Mucosa of stomach (tissue), 1 donor: ENCODE measurements around the gene DTX3.
"Not testable (repeated sequence)": the region's sequence is repeated elsewhere in the genome, so short reads cannot be mapped to it uniquely, and the experiment has no call there.

Experiments
- H3K27me3 ChIP-seq: one replicate; pipeline ENCODE4 v1.7.0; 2013; ENCODE audit warnings: mild to moderate bottlenecking, low read length; ENCODE audit not compliant: control insufficient read depth, insufficient read depth
- H3K36me3 ChIP-seq: one replicate; pipeline ENCODE4 v1.7.0; 2013; ENCODE audit warnings: low read length; ENCODE audit not compliant: control insufficient read depth, insufficient read depth
- H3K4me1 ChIP-seq: one replicate; pipeline ENCODE4 v1.7.0; 2013; ENCODE audit warnings: mild to moderate bottlenecking, low read length; ENCODE audit not compliant: control insufficient read depth, insufficient read depth
- H3K4me3 ChIP-seq: one replicate; pipeline ENCODE4 v1.7.0; 2013; ENCODE audit warnings: low read length
- H3K9ac ChIP-seq: one replicate; pipeline ENCODE4 v1.7.0; 2013; ENCODE audit warnings: mild to moderate bottlenecking, low read length, moderate library complexity
- H3K9me3 ChIP-seq: one replicate; pipeline ENCODE4 v1.7.0; 2013; ENCODE audit warnings: mild to moderate bottlenecking, low read length, moderate library complexity; ENCODE audit not compliant: control insufficient read depth
- donor health status: Pancreatic carcinoma.

DTX3 gene

DNA sequence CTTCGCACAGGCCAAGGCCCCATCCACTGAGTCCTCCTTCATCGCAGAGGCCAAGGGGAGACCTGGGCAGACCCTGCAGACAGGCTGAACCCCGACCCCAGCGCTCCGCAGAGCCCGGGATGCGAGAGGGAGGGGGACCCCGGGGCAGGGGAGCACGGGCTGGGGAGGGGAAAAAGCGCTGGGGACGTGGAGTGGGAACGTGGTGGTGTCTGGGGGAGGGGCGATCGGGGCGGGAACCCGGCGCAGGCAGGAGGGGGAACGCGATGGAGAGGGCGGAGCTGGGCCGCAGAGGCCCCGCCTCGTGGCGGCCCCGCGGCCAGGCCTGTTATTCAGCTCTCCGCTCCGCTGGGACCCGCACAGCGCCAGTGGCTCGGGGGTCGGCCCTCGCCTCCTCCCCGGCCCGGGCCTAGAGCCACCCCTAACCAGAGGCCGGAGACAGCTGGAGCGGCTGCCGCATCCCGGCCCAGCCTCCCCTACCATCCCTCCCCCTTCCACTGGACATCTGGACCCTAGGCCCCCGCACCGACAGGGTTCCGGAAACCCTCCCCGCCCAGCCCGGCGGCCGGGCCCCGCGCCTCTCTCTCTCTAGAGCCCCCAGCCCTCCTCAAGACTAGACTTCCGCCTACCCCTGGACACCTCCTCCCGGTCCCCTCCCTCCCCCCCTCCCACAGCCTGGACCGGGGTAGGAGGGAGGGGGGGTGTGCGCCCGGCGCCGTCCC lies 6.6 kb downstream of the DTX3 start, which contains the start of gene ARHGEF25:
ARHGEF25 (plus strand) TSS at position 328 of the 719 bp plus-strand sequence. CDS start 460 bp downstream, outside the sequence.
- H3K27me3 ChIP-seq = peaks cover 55% of the 10 kb centered on the region
- no peaks in the 10 kb centered on the region for H3K9me3 ChIP-seq
- H3K4me3 ChIP-seq = peak within 1 kb of the TSS; percentile 12
- no peaks in the 10 kb centered on the region for H3K36me3 ChIP-seq
- peak within 1 kb of the TSS; percentile 65 for H3K9ac ChIP-seq
- peaks cover 12% of the 10 kb centered on the region for H3K4me1 ChIP-seq

DNA sequence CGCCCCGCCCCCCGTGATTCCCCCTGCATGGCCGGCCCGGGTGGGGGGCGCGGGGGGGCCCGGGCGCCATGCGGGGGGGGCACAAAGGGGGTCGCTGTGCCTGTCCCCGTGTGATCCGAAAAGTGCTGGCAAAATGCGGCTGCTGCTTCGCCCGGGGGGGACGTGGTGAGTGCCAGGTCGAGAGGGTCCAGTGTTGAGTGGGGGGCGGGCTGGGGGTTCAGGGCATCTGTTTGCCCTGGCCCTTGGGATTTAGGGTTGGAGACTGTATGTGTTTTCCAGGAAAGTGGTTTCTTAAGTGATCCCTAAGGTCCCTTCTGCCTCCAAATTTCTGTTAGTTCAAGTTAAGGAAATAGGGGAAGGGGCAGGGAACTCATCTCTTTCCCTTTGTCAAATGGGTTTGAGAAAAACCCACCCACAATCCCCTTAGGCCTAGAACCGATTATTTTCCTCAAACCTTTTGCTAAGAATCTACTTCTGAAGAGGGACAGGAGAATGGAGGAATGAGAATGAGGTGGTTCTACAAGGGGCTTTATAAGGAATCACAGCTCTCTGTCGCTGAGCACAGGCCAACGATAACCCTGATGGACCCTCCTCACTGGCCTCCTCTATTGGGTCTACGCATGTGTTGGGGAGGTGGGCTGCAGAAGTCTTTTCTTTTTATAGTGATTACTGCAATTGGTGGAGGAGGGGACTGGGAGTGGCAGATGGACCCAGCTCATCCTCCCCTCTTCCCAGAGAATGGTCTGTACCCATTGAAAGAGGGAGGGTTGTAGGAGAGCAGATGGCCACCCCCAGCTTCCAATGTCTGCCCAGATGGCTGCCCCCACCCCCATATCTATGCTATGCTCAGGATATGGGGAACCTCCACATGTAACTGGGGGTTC lies 7.4 kb downstream of the DTX3 start:
- Histone ChIP-seq H3K4me1 (peaks cover 12% of the 10 kb centered on the region), H3K9ac (peak overlapping the region; percentile 15), H3K27me3 (peaks cover 61% of the 10 kb centered on the region)

DNA sequence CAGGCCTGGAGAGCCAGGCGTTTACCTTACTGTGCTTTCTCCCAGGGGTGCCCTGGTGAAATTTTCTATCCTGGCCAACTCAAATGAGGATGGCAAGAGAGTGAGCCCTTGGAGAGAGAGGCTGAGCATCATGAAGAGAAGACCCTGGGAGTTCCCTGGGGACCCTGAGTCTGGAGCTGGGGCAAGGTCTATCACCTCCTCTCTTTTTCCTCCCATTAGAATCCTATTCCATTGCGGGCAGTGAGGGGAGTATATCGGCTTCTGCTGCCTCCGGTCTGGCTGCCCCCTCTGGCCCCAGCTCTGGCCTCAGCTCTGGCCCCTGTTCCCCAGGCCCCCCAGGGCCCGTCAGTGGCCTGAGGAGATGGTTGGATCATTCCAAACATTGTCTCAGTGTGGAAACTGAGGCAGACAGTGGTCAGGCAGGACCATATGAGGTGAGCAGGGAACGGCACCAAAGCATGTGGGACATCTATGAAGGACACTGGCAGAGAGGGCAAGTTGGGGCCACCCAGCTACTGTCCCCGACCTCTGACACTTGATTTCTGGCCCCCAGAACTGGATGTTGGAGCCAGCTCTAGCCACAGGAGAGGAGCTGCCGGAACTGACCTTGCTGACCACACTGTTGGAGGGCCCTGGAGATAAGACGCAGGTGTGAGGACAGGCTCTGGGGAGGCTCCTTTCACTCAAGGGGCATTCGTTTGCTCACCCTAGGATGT lies 8.2 kb downstream of the DTX3 start:
- Histone ChIP-seq H3K36me3 (no peaks in the 10 kb centered on the region), H3K9ac (no peak overlapping the region), H3K4me3 (no peak overlapping the region), H3K27me3 (peaks cover 68% of the 10 kb centered on the region), H3K9me3 (no peaks in the 10 kb centered on the region), H3K4me1 (peaks cover 12% of the 10 kb centered on the region)

More for the DNA sequence above, 7.4 kb downstream of the DTX3 start:
- Histone ChIP-seq H3K9me3 (no peaks in the 10 kb centered on the region), H3K36me3 (no peaks in the 10 kb centered on the region), H3K4me3 (no peak overlapping the region)

DNA sequence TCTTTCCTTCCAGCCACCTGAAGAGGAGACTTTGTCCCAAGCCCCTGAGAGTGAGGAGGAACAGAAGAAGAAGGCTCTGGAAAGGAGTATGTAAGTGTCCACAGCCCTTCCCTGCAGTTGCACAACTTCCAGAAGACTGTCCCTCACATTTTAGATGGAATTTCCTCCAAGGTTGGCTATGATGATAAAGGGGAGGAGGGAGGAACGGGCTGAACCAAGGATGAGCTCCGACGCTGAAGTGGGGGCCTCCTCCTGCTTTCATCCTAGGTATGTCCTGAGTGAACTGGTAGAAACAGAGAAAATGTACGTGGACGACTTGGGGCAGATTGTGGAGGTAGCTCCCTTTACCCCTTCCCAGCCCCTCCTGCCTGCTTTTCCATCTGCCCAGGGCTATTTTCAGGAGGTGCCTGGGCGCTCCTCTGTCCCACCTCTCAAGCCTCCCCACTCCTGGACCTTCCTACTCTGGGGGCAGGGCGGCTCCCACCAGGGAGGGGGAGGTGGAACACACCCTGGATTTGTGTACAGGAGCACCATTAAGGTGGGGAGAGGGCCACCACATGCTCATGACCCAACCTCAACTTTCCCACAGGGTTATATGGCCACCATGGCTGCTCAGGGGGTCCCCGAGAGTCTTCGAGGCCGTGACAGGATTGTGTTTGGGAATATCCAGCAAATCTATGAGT lies 8.9 kb downstream of the DTX3 start:
- H3K9me3 ChIP-seq = no peaks in the 10 kb centered on the region
- H3K36me3 ChIP-seq = no peaks in the 10 kb centered on the region
- peaks cover 12% of the 10 kb centered on the region for H3K4me1 ChIP-seq
- H3K4me3 ChIP-seq = no peak overlapping the region
- no peak overlapping the region for H3K9ac ChIP-seq
- peaks cover 75% of the 10 kb centered on the region for H3K27me3 ChIP-seq

DNA sequence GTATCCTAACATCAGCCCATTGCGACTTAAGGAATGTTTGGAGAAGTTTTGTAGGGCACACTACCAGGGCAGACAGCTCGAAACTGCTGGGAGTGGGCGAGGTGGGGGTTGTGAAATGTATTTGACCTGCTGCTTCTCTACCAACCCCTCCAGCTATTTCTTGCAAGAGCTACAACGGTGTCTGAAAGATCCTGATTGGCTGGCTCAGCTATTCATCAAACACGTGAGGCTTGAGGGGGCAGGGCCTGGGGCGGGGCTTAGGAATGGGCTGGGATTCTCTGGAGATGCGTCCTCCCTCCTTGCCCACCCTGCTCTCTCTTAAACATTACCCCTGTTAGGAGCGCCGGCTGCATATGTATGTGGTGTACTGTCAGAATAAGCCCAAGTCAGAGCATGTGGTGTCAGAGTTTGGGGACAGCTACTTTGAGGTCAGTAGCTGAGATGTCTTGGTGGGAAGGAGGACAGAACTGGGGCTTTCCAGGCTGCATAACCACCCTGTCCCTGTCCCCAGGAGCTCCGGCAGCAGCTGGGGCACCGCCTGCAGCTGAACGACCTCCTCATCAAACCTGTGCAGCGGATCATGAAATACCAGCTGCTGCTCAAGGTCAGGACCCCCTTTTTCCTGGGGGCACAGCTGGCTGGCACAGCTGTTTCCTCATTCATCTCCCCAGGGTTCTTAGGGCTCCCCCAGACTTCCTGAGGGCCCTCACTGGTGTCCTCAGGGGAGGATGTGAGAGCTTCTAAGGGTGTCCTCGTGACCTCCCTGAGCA lies 9.7 kb downstream of the DTX3 start:
- Histone ChIP-seq H3K4me1 (peaks cover 15% of the 10 kb centered on the region), H3K27me3 (peaks cover 83% of the 10 kb centered on the region)

DNA sequence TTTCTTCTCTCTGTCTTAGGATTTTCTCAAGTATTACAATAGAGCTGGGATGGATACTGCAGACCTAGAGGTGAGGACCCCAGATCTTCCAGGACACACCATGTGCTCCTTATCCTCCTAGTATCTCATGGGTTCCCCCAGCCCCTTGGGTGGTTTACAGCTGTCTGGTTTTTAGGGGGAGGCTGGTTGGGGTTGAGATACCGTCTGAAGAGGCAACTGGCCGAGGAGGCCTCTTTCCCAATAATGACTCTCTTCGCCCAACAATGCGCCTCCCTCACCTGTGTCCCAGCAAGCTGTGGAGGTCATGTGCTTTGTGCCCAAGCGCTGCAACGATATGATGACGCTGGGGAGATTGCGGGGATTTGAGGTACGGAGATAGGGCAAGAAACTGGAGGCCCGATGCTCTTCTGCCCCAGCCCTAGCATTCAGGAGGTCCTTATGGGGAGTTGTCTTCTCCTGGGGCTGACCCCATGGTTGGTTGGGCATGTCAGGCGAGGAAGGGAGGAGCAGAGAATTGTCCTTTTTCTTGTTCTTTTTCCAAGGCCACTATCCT lies 10.4 kb downstream of the DTX3 start:
- H3K9me3 ChIP-seq = no peaks in the 10 kb centered on the region
- H3K4me1 ChIP-seq = peaks cover 21% of the 10 kb centered on the region
- no peak overlapping the region for H3K4me3 ChIP-seq
- H3K9ac ChIP-seq = no peak overlapping the region
- peaks cover 89% of the 10 kb centered on the region for H3K27me3 ChIP-seq
- H3K36me3 ChIP-seq = no peaks in the 10 kb centered on the region

More for the DNA sequence above, 9.7 kb downstream of the DTX3 start:
- Histone ChIP-seq H3K9me3 (no peaks in the 10 kb centered on the region), H3K4me3 (no peak overlapping the region), H3K36me3 (no peaks in the 10 kb centered on the region), H3K9ac (no peak overlapping the region)

DNA sequence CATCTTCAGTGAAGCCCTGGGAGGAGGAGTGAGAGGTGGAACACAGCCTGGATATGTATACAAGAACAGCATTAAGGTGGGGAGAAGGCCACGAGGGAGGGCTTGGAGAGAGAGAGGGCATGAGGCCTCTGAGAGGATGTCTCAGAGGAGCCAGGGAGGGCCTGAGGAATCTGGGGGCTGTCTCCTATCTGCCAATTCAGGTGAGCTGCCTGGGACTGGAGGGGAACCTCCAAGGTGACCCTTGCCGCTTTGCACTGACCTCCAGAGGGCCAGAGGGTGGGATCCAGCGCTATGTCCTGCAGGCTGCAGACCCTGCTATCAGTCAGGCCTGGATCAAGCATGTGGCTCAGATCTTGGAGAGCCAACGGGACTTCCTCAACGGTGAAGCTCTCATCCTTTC lies 11.0 kb downstream of the DTX3 start:
- Histone ChIP-seq H3K27me3 (peaks cover 89% of the 10 kb centered on the region), H3K4me1 (peaks cover 17% of the 10 kb centered on the region), H3K36me3 (no peaks in the 10 kb centered on the region), H3K9me3 (no peaks in the 10 kb centered on the region), H3K4me3 (no peak overlapping the region), H3K9ac (no peak overlapping the region)

DNA sequence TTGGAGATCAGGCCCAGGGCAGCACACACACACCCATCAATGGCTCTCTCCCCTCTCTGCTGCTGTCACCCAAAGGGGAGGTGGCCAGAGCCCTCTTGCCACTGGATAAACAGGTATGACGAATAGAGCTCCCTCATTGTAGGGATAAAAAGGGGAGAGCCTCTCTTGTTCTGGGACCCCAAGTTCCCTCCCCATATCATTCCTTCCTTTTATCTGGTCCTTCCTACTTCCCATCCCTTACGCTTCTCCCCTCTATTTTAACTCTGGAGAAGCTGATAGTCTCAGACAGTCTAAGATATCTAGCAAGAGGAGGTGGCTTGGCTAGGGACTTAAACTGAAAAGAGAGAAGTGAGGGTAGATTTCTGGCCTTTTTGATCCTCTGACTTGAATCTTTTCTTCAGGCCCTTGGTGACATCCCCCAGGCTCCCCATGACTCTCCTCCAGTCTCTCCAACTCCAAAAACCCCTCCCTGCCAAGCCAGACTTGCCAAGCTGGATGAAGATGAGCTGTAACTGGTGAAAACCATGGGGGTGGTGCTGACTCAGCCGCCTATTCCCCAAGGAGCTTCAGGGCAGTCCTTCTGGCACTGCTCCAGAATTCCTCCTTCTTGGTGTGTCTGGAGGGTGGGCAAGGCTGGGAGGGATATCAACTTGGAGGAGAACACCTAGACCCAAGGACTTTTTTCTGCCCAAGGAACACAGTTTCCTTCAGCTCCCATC lies 11.9 kb downstream of the DTX3 start:
- H3K9ac ChIP-seq = no peak overlapping the region
- peaks cover 18% of the 10 kb centered on the region for H3K4me1 ChIP-seq
- H3K27me3 ChIP-seq = peaks cover 89% of the 10 kb centered on the region

DNA sequence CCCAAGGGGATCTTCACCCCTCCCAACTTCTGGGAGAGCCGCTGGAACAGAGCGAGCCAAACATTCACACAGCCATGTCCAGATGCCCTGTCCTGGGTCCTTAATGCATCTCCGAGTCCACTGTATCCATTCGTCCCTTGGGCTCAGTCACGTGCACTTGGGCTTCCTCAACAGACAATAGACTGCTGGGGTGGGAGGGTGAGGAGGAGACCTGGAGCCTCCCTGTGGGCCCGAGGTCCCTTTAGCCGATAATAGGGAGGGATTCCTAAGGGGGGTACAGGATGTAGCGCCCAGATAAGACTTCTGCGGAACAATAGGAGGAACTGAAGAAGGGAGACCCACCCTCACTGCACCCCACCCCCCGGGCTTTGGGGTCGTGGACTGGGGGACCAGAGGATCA lies 13.3 kb downstream of the DTX3 start:
- Histone ChIP-seq H3K27me3 (peaks cover 90% of the 10 kb centered on the region), H3K9ac (no peak overlapping the region), H3K9me3 (no peaks in the 10 kb centered on the region), H3K4me3 (no peak overlapping the region), H3K36me3 (no peaks in the 10 kb centered on the region), H3K4me1 (peaks cover 25% of the 10 kb centered on the region)

More for the DNA sequence above, 11.9 kb downstream of the DTX3 start:
- Histone ChIP-seq H3K4me3 (no peak overlapping the region), H3K9me3 (no peaks in the 10 kb centered on the region), H3K36me3 (no peaks in the 10 kb centered on the region)

DNA sequence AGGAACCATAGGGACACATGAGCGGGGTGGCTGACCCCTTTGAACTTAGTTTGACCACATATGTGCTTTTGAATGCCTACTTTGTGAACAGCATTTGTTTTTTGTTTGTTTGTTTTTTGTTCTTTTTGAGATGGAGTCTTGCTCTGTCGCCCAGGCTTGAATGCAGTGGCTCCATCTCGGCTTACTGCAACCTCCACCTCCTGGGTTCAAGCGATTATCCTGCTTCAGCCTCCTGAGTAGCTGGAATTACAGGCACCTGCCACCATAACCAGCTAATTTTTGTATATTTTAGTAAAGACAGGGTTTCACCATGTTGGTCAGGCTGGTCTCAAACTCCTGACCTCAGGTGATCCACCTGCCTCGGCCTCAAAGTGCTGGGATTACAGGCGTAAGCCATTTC lies 13.8 kb downstream of the DTX3 start:
- H3K4me3 ChIP-seq, H3K9me3 ChIP-seq, H3K36me3 ChIP-seq, H3K9ac ChIP-seq: not testable (repeated sequence)
- Histone ChIP-seq H3K27me3 (peaks cover 90% of the 10 kb centered on the region), H3K4me1 (peaks cover 25% of the 10 kb centered on the region)
